Uterus (tissue), 4 donors: ENCODE measurements around the gene GATA6. TPM values are rescaled to one million over a fixed set of nuclear protein-coding genes. Genes with fewer than 3 reads are reported as not detected.

Experiments used
- DNase-seq, 2 donors: peaks; one replicate each; pipeline ENCODE4 v3.0.0-alpha.2; 2019 to 2020
- H3K27ac ChIP-seq, 2 donors: fragments of 200-600 bp; sonication (generic); 1 replicate in 1 of 2; 2 replicates in 1 of 2; pipeline ENCODE4 v1.5.1; 2016 to 2018
- H3K27me3 ChIP-seq, 2 donors: fragments of 200-600 bp; sonication (generic); one replicate each; pipeline ENCODE4 v1.5.1; 2018 to 2019; ENCODE audit warnings: control low read depth in 1 of 2
- H3K36me3 ChIP-seq, 2 donors: fragments of 200-600 bp; sonication (generic); one replicate each; pipeline ENCODE4 v1.5.1; 2019; ENCODE audit warnings: control low read depth in 1 of 2
- H3K4me1 ChIP-seq, 2 donors: fragments of 200-600 bp; sonication (generic); one replicate each; pipeline ENCODE4 v1.5.1; 2018 to 2019; ENCODE audit warnings: control low read depth in 1 of 2
- H3K4me3 ChIP-seq, 2 donors: fragments of 200-600 bp; sonication (generic); 1 replicate in 1 of 2; 2 replicates in 1 of 2; pipeline ENCODE4 v1.5.1; 2018 to 2019; ENCODE audit warnings: mild to moderate bottlenecking in 1 of 2
- H3K9me3 ChIP-seq, 2 donors: fragments of 200-600 bp; sonication (generic); one replicate each; pipeline ENCODE4 v1.5.1; 2019; ENCODE audit warnings: control low read depth in 1 of 2
- CTCF ChIP-seq, 4 experiments: fragments of 200-600 bp in 2 of 4; fragments of 450-650 bp in 2 of 4; sonication (generic) in 2 of 4; IDR thresholded peaks; one replicate each; pipeline ENCODE4 v1.5.1; 2016 to 2019; ENCODE audit warnings: antibody characterized with exemption in 4 of 4, mild to moderate bottlenecking in 2 of 4, moderate library complexity in 1 of 4
- POLR2A ChIP-seq, 2 donors: fragments of 450-650 bp; IDR thresholded peaks; one replicate each; pipeline ENCODE4 v1.6.1; 2016; ENCODE audit warnings: antibody characterized with exemption in 2 of 2, mild to moderate bottlenecking in 1 of 2, moderate library complexity in 1 of 2
- intact Hi-C: fragments of 100-400 bp; cut with DNase I; formaldehyde crosslinking; loops from one replicate; pipeline ENCODE4 v1.15.1; 2023; ENCODE audit warnings: low total_unique reads
- total RNA-seq, 4 donors: library from RNA; depleted of rRNA in 3 of 4; stranded (reverse); fragments of >200 nt in 3 of 4; gene quantifications; one replicate each; pipeline versions ENCODE4 v1.1.0 to v1.2.4, GENCODE V29; 2014 to 2023
- donor health status: DM: yes; HTN: yes; CAD: no.

GATA6 gene
- total RNA-seq, 4 donors from 2014 or later: 28.2 to 59.6 (median 39.5) TPM

GRCh38 chr18:22172594-22173049, 3.2 kb downstream of the GATA6 start:
- Histone ChIP-seq H3K27me3 (no peaks in the 10 kb centered on the region), H3K4me1 (no peaks in the 10 kb centered on the region)

DNA sequence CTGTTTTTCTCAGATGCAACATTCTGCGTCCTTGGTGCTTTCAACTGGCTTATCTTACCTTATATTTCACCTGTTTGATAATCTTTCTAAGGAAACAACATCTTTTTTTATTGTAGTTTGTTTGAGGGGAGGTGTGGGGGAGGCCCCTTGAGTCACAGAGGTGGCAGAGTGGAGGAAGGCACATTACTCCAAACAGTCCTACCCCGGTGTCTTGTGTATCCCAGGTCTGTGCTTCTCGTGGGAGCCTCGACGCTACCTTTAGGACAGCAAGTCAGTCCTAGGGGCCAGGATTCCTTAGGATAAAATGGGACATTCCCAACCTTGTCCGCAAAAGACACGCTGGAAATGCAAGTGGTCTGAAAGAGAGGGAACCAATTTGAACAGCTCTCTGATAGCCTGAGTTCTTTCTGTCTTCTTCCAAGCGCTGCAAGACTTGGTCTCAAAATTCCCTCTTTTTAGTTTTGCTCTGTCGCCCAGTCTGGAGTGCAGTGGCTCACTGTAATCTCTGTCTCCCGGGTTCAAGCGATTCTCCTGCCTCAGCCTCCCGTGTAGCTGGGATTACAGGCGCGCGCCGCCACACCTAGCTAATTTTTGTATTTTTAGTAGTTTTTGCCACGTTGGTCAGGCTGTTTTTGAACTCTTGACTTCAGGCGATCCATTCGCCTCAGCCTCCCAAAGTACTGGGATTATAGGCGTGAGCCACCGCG, 4.0 kb downstream of the GATA6 start:
- intact Hi-C loops: loop anchor here (5.0 kb wide), 1 partner anchor 174 kb away; no protein-coding TSS in a partner anchor
- no peaks in the 10 kb centered on the region for H3K27me3 ChIP-seq

More at GRCh38 chr18:22172594-22173049, 3.2 kb downstream of the GATA6 start:
- Histone ChIP-seq H3K27ac (peak overlapping the region; percentile 99 to 100), H3K36me3 (no peaks in the 10 kb centered on the region), H3K4me3 (peak overlapping the region; percentile 89 to 96), H3K9me3 (no peaks in the 10 kb centered on the region)
- DNase-seq: no peak
- TF ChIP-seq CTCF (IDR thresholded peaks at IDR 0.05) (no peak), POLR2A (IDR thresholded peaks at IDR 0.05) (no peak)
- intact Hi-C loops: loop anchor here (5.0 kb wide), 1 partner anchor 175 kb away; no protein-coding TSS in a partner anchor

GRCh38 chr18:22173928-22174301, 4.5 kb downstream of the GATA6 start:
- peak overlapping the region; percentile 99 to 100 for H3K27ac ChIP-seq
- no peak for DNase-seq
- no peaks in the 10 kb centered on the region for H3K9me3 ChIP-seq
- intact Hi-C loops: loop anchor here (5.0 kb wide), 1 partner anchor 173 kb away; no protein-coding TSS in a partner anchor
- no peaks in the 10 kb centered on the region for H3K4me1 ChIP-seq
- peak overlapping the region; percentile 89 to 96 for H3K4me3 ChIP-seq
- H3K27me3 ChIP-seq: no peaks in the 10 kb centered on the region
- no peak for TF ChIP-seq CTCF (IDR thresholded peaks at IDR 0.05)
- TF ChIP-seq POLR2A (IDR thresholded peaks at IDR 0.05): no peak
- no peaks in the 10 kb centered on the region for H3K36me3 ChIP-seq

More for the DNA sequence above, 4.0 kb downstream of the GATA6 start:
- no peak for TF ChIP-seq CTCF (IDR thresholded peaks at IDR 0.05)
- H3K36me3 ChIP-seq: no peaks in the 10 kb centered on the region
- no peaks in the 10 kb centered on the region for H3K9me3 ChIP-seq
- peak overlapping the region; percentile 99 to 100 for H3K27ac ChIP-seq
- no peaks in the 10 kb centered on the region for H3K4me1 ChIP-seq
- DNase-seq: no peak
- H3K4me3 ChIP-seq: peak overlapping the region; percentile 89 to 96

GRCh38 chr18:22174341-22175145, 5.2 kb downstream of the GATA6 start:
- intact Hi-C loops: loop anchor here (5.0 kb wide), 1 partner anchor 173 kb away; no protein-coding TSS in a partner anchor
- H3K4me3 ChIP-seq: peak overlapping the region; percentile 89 to 96

More at GRCh38 chr18:22174341-22175145, 5.2 kb downstream of the GATA6 start:
- Histone ChIP-seq H3K9me3 (no peaks in the 10 kb centered on the region), H3K27me3 (no peaks in the 10 kb centered on the region), H3K4me1 (no peaks in the 10 kb centered on the region), H3K27ac (peak overlapping the region; percentile 99 to 100), H3K36me3 (no peaks in the 10 kb centered on the region)
- DNase-seq: no peak
- TF ChIP-seq CTCF (IDR thresholded peaks at IDR 0.05) (peak in 1 of 4 experiments; percentile 20), POLR2A (IDR thresholded peaks at IDR 0.05) (no peak)
